Naive thymus-derived CD4-positive, alpha-beta T cell (primary cell): Measurements from ENCODE around the gene SMIM41. TPM values are rescaled to one million over a fixed set of nuclear protein-coding genes. Genes with fewer than 3 reads are reported as not detected.

Source experiments
- ATAC-seq: fragments of 150-1000 bp; cut with Tn5 transposase; 2 replicates; pipeline ENCODE4 v1.10.0; 2021; ENCODE audit warnings: mild to moderate bottlenecking, moderate library complexity
- CTCF ChIA-PET: fragments of 350-600 bp; sonication (Branson Sonifier 250); formaldehyde crosslinking; loops from one replicate; lab custom pipeline; 2021; ENCODE audit warnings: antibody characterized with exemption; lab: Charles Lee
- POLR2A ChIA-PET: fragments of 350-600 bp; sonication (Branson Sonifier 250); formaldehyde crosslinking; loops from one replicate; lab custom pipeline; 2021; ENCODE audit warnings: antibody characterized with exemption, inconsistent platforms; lab: Charles Lee
- DNase-seq, 9 donors: peaks; one replicate each; pipeline versions ENCODE4 v3.0.0 to v3.0.0-alpha.2; 2020 to 2022; ENCODE audit warnings: mixed read lengths in 1 of 9
- H3K27ac ChIP-seq: one replicate; pipeline ENCODE4 v1.7.0; 2013; ENCODE audit warnings: mild to moderate bottlenecking, low read depth, low read length, moderate library complexity
- H3K27me3 ChIP-seq, 2 donors: one replicate each; pipeline ENCODE4 v1.7.0; 2013; ENCODE audit warnings: low read length in 2 of 2, mild to moderate bottlenecking in 2 of 2, moderate library complexity in 2 of 2; ENCODE audit not compliant: control insufficient read depth in 2 of 2, insufficient read depth in 2 of 2
- H3K36me3 ChIP-seq, 3 experiments: 1 replicate in 2 of 3; 2 replicates in 1 of 3; pipeline ENCODE4 v1.7.0; 2013; ENCODE audit warnings: low read length in 3 of 3, mild to moderate bottlenecking in 3 of 3, moderate library complexity in 1 of 3; ENCODE audit not compliant: insufficient read depth in 3 of 3, control insufficient read depth in 2 of 3
- H3K4me1 ChIP-seq, 2 donors: one replicate each; pipeline ENCODE4 v1.7.0; 2013; ENCODE audit warnings: low read length in 2 of 2, mild to moderate bottlenecking in 2 of 2, moderate library complexity in 1 of 2; ENCODE audit not compliant: control insufficient read depth in 2 of 2, insufficient read depth in 2 of 2
- H3K4me3 ChIP-seq: 2 replicates; pipeline ENCODE4 v1.7.0; 2013; ENCODE audit warnings: mild to moderate bottlenecking, low read length
- H3K9me3 ChIP-seq, 3 experiments: 1 replicate in 2 of 3; 2 replicates in 1 of 3; pipeline ENCODE4 v1.7.0; 2013; ENCODE audit warnings: low read length in 3 of 3; ENCODE audit not compliant: control insufficient read depth in 2 of 3
- H3K27ac Mint-ChIP-seq, 9 donors: one replicate each; pipeline ENCODE4 v1.8.0; 2020 to 2022; ENCODE audit warnings: mixed read lengths in 9 of 9, mild to moderate bottlenecking in 8 of 9, moderate library complexity in 5 of 9, inconsistent platforms in 2 of 9
- H3K27me3 Mint-ChIP-seq, 5 donors: one replicate each; pipeline ENCODE4 v1.8.0; 2021 to 2022; ENCODE audit warnings: mixed read lengths in 5 of 5, mild to moderate bottlenecking in 1 of 5
- H3K36me3 Mint-ChIP-seq, 5 donors: one replicate each; pipeline ENCODE4 v1.8.0; 2020 to 2022; ENCODE audit warnings: mixed read lengths in 5 of 5, mild to moderate bottlenecking in 3 of 5, inconsistent platforms in 1 of 5
- H3K4me1 Mint-ChIP-seq, 7 donors: one replicate each; pipeline ENCODE4 v1.8.0; 2020 to 2022; ENCODE audit warnings: mixed read lengths in 7 of 7, mild to moderate bottlenecking in 3 of 7, inconsistent platforms in 1 of 7
- H3K4me3 Mint-ChIP-seq, 10 donors: one replicate each; pipeline ENCODE4 v1.8.0; 2020 to 2022; ENCODE audit warnings: mild to moderate bottlenecking in 10 of 10, mixed read lengths in 10 of 10, moderate library complexity in 6 of 10, inconsistent platforms in 2 of 10
- H3K9me3 Mint-ChIP-seq, 11 donors: one replicate each; pipeline ENCODE4 v1.8.0; 2020 to 2022; ENCODE audit warnings: mixed read lengths in 11 of 11, mild to moderate bottlenecking in 4 of 11, inconsistent platforms in 1 of 11, moderate library complexity in 1 of 11
- intact Hi-C, 2 donors: fragments of 100-400 bp; cut with micrococcal nuclease; formaldehyde crosslinking; loops; one replicate each; pipeline ENCODE4 v1.15.1; 2023
- polyA plus RNA-seq, 2 donors: library from polyadenylated mRNA; unstranded; fragments of 300-500 nt; fragmentation: Illumina TruSeq; gene quantifications; one replicate each; pipeline ENCODE4 v1.2.3, GENCODE V29; 2021
- total RNA-seq, 6 experiments: library from RNA in 5 of 6; stranded (reverse) in 5 of 6; gene quantifications; 1 replicate in 5 of 6; 2 replicates in 1 of 6; pipeline ENCODE4 v1.2.3 and lab custom pipeline; 2021 to 2026

Gene SMIM41
- total and polyA plus RNA-seq, 7 experiments from 2014 or later: 0.24 to 0.27 TPM; not detected in 5

- intact Hi-C loops: loop anchor here in 1 of 2 donors (2.0 kb wide), 1 partner anchor 13 kb away; no protein-coding TSS in a partner anchor
- H3K36me3 Mint-ChIP-seq: no peaks in the 10 kb centered on the region
- peaks cover 13 to 57% (median 38%) of the 10 kb centered on the region in 7 donors for H3K4me1 Mint-ChIP-seq
Observed at GRCh38 chr12:52035926-52036325, 43.6 kb upstream of the SMIM41 start.

GRCh38 chr12:52036587-52037171 lies 42.8 kb upstream of the SMIM41 start:
- H3K27ac ChIP-seq: peak overlapping the region; percentile 74
- peaks cover 21 to 22% of the 10 kb centered on the region in 2 donors for H3K4me1 ChIP-seq
- peak overlapping the region in 7 of 9 donors; percentile 57 to 97 (median 92) for H3K27ac Mint-ChIP-seq
- H3K36me3 ChIP-seq: no peaks in the 10 kb centered on the region
- ChIA-PET CTCF (interaction anchor here (0.7 to 1.4 kb wide), 4 partner anchors 11 to 32 kb away, joined by 3 to 16 read pairs (median 4); no protein-coding TSS in a partner anchor), POLR2A (interaction anchor here (1.3 kb wide), 1 partner anchor 10 kb away, joined by 3 read pairs; no protein-coding TSS in a partner anchor)
- DNase-seq (peak; percentile 81 to 91 (median 87)), ATAC-seq (peak; percentile 75)
- H3K36me3 Mint-ChIP-seq: no peaks in the 10 kb centered on the region
- peak overlapping the region; percentile 5 to 81 (median 72) for H3K4me3 Mint-ChIP-seq
- intact Hi-C loops: loop anchor here (1.0 to 2.0 kb wide), 2 partner anchors 14 to 15 kb away; partner anchors contain the start of gene NR4A1 (in 2 of the 2)
- H3K27me3 ChIP-seq: no peaks in the 10 kb centered on the region
- no peaks in the 10 kb centered on the region for H3K9me3 Mint-ChIP-seq
- peaks cover 0 to 35% (median 0%) of the 10 kb centered on the region in 5 donors for H3K27me3 Mint-ChIP-seq
- peaks cover 14 to 61% (median 42%) of the 10 kb centered on the region in 7 donors for H3K4me1 Mint-ChIP-seq
- H3K4me3 ChIP-seq: peak overlapping the region; percentile 63
- no peaks in the 10 kb centered on the region for H3K9me3 ChIP-seq

More at GRCh38 chr12:52035926-52036325, 43.6 kb upstream of the SMIM41 start:
- no peak overlapping the region for H3K4me3 ChIP-seq
- H3K9me3 ChIP-seq: no peaks in the 10 kb centered on the region
- CTCF ChIA-PET: interaction anchor here (0.6 to 1.4 kb wide), 4 partner anchors 10 to 31 kb away, joined by 3 to 16 read pairs (median 3); no protein-coding TSS in a partner anchor
- H3K9me3 Mint-ChIP-seq: no peaks in the 10 kb centered on the region
- peaks cover 0 to 35% (median 0%) of the 10 kb centered on the region in 5 donors for H3K27me3 Mint-ChIP-seq
- POLR2A ChIA-PET: interaction anchor here (1.3 to 2.1 kb wide), 2 partner anchors 9 to 11 kb away, joined by 3 to 7 read pairs; no protein-coding TSS in a partner anchor
- peak overlapping the region; percentile 74 for H3K27ac ChIP-seq
- H3K4me3 Mint-ChIP-seq: peak overlapping the region; percentile 56 to 81 (median 72)
- H3K27ac Mint-ChIP-seq: peak overlapping the region in 8 of 9 donors; percentile 34 to 97 (median 91)
- no peaks in the 10 kb centered on the region for H3K36me3 ChIP-seq
- H3K27me3 ChIP-seq: no peaks in the 10 kb centered on the region
- DNase-seq: no peak
- ATAC-seq: no peak
- H3K4me1 ChIP-seq: peaks cover 18 to 20% of the 10 kb centered on the region in 2 donors

- intact Hi-C loops: loop anchor here (1.0 to 2.0 kb wide), 2 partner anchors 14 to 15 kb away; partner anchors contain the start of gene NR4A1 (in 2 of the 2)
- peak overlapping the region in 5 of 10 donors; percentile 21 to 68 (median 67) for H3K4me3 Mint-ChIP-seq
- no peaks in the 10 kb centered on the region for H3K27me3 ChIP-seq
- no peaks in the 10 kb centered on the region for H3K9me3 Mint-ChIP-seq
- no peaks in the 10 kb centered on the region for H3K36me3 Mint-ChIP-seq
- H3K27me3 Mint-ChIP-seq: peaks cover 0 to 35% (median 0%) of the 10 kb centered on the region in 5 donors
- ChIA-PET POLR2A (interaction anchor here (1.0 to 1.8 kb wide), 3 partner anchors 10 to 32 kb away, joined by 3 to 4 read pairs (median 4); partner anchors contain the start of genes ATG101 and NR4A1), CTCF (interaction anchor here (1.3 kb wide), 1 partner anchor 15 kb away, joined by 3 read pairs; no protein-coding TSS in a partner anchor)
- ATAC-seq (no peak), DNase-seq (peak in 2 of 9 donors; percentile 24 to 52)
- H3K27ac Mint-ChIP-seq: peak overlapping the region in 5 of 9 donors; percentile 66 to 92 (median 84)
- peaks cover 28% of the 10 kb centered on the region in 2 donors for H3K4me1 ChIP-seq
- peak overlapping the region; percentile 29 for H3K4me3 ChIP-seq
- H3K27ac ChIP-seq: peak overlapping the region; percentile 63
- H3K9me3 ChIP-seq: no peaks in the 10 kb centered on the region
- peaks cover 20 to 62% (median 44%) of the 10 kb centered on the region in 7 donors for H3K4me1 Mint-ChIP-seq
- no peaks in the 10 kb centered on the region for H3K36me3 ChIP-seq
Observed at GRCh38 chr12:52037248-52037861, 42.1 kb upstream of the SMIM41 start.

GRCh38 chr12:52038447-52038846 lies 41.1 kb upstream of the SMIM41 start:
- Mint-ChIP-seq H3K27ac (peak overlapping the region in 7 of 9 donors; percentile 51 to 92 (median 84)), H3K36me3 (no peaks in the 10 kb centered on the region), H3K27me3 (peaks cover 0 to 33% (median 0%) of the 10 kb centered on the region in 5 donors), H3K4me3 (peak overlapping the region; percentile 37 to 76 (median 66)), H3K9me3 (no peaks in the 10 kb centered on the region), H3K4me1 (peaks cover 17 to 58% (median 40%) of the 10 kb centered on the region in 7 donors)
- ChIA-PET POLR2A (interaction anchor here (1.0 to 1.8 kb wide), 4 partner anchors 12 to 31 kb away, joined by 3 to 4 read pairs (median 4); partner anchors contain the start of genes ATG101 and NR4A1), CTCF (interaction anchor here (2.4 kb wide), 1 partner anchor 13 kb away, joined by 10 read pairs; no protein-coding TSS in a partner anchor)
- intact Hi-C loops: no loop called here
- DNase-seq: no peak
- H3K36me3 ChIP-seq: no peaks in the 10 kb centered on the region
- ATAC-seq: no peak
- H3K9me3 ChIP-seq: no peaks in the 10 kb centered on the region
- no peak overlapping the region for H3K4me3 ChIP-seq
- no peak overlapping the region for H3K27ac ChIP-seq
- H3K4me1 ChIP-seq: peaks cover 28 to 31% of the 10 kb centered on the region in 2 donors
- no peaks in the 10 kb centered on the region for H3K27me3 ChIP-seq

GRCh38 chr12:52041035-52041434 lies 38.5 kb upstream of the SMIM41 start:
- no peaks in the 10 kb centered on the region for H3K36me3 ChIP-seq
- no peak overlapping the region for H3K27ac ChIP-seq
- H3K9me3 ChIP-seq: no peaks in the 10 kb centered on the region
- Mint-ChIP-seq H3K27me3 (peaks cover 0 to 13% (median 0%) of the 10 kb centered on the region in 5 donors), H3K36me3 (no peaks in the 10 kb centered on the region), H3K27ac (peak overlapping the region in 3 of 9 donors; percentile 33 to 84 (median 72)), H3K4me3 (peak overlapping the region in 1 of 10 donors; percentile 12), H3K4me1 (peaks cover 17 to 44% (median 30%) of the 10 kb centered on the region in 7 donors), H3K9me3 (peaks cover 0 to 1% (median 0%) of the 10 kb centered on the region in 11 donors)
- ATAC-seq: no peak
- peaks cover 21 to 29% of the 10 kb centered on the region in 2 donors for H3K4me1 ChIP-seq
- H3K4me3 ChIP-seq: no peak overlapping the region
- no peaks in the 10 kb centered on the region for H3K27me3 ChIP-seq
- DNase-seq: no peak
- ChIA-PET POLR2A (interaction anchor here (1.2 to 1.3 kb wide), 2 partner anchors 8 to 15 kb away, joined by 4 to 5 read pairs; no protein-coding TSS in a partner anchor), CTCF (interaction anchor here (0.7 to 3.7 kb wide), 3 partner anchors 9 to 30 kb away, joined by 3 to 23 read pairs (median 3); no protein-coding TSS in a partner anchor)
- intact Hi-C loops: no loop called here
